ENCODE data around the gene HEXIM2. TPM values are rescaled to one million over a fixed set of nuclear protein-coding genes. Genes with fewer than 3 reads are reported as not detected.

Gene HEXIM2
- total RNA-seq, 1 experiment from 2014 or later = 12.5 TPM

DNA sequence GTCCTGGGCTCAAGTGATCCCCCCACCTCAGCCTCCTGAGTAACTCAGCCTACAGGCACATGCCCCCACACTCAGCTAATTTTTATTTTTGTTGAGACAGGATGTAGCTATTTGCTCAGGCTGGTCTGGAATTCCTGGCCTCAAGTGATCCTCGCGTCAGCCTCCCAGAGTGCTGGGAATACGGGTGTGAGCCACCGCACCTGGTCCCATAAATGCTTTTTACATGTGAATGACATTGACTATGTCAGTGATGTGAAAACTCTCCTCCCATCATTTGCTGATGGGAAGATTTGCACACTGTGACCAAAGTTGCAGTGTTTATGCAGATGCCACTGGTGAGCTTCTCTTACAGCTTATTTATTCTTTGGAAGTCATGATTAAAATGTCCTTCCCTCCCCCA is 44.3 kb upstream of the HEXIM2 start:
- H3K27ac Mint-ChIP-seq = no peak overlapping the region; a peak in 1 of 7 replicates
- H3K9ac ChIP-seq (ENCODE audit: extremely low read depth, insufficient read length, low read length) = no peak overlapping the region

More for the DNA sequence above, 44.3 kb upstream of the HEXIM2 start:
- no peak for TF ChIP-seq CTCF (conservative IDR thresholded peaks at IDR 0.05)
- H3K23ac ChIP-seq (ENCODE audit: insufficient read length, low read depth, low read length) = no peak overlapping the region
- H3K4me1 ChIP-seq (ENCODE audit: insufficient read depth, low read length) = no peaks in the 10 kb centered on the region
- H3K27ac ChIP-seq (ENCODE audit: insufficient read length, low read depth, low read length) = no peak overlapping the region
- no peak overlapping the region for H4K91ac ChIP-seq (ENCODE audit: insufficient read length, low read depth, low read length)
- no peak overlapping the region for H2BK15ac ChIP-seq (ENCODE audit: low read depth, low read length)
- H4K8ac ChIP-seq (replicated peaks; ENCODE audit: insufficient read length, low read depth, low read length) = no peak overlapping the region
- H3K4me1 Mint-ChIP-seq = peaks cover 8 to 31% of the 10 kb centered on the region in 2 experiments
- DNase-seq = no peak
- no peak overlapping the region for H2BK5ac ChIP-seq (ENCODE audit: insufficient read length, low read length)
- peaks cover 0 to 4% (median 0%) of the 10 kb centered on the region in 3 experiments; a peak in 4 of 7 replicates for H3K36me3 Mint-ChIP-seq (ENCODE audit: insufficient read depth in 1 of 3, low read depth in 3 of 3)
- WGBS (ENCODE audit: extremely low coverage, insufficient read length, low lambda C conversion rate) = no CpG with 5 or more reads among the region's 4 CpGs
- no peak overlapping the region for H2BK20ac ChIP-seq (ENCODE audit: low read depth, low read length, poor library complexity, severe bottlenecking)
- no peak overlapping the region for H2AFZ ChIP-seq (ENCODE audit: low read length)
- no peak overlapping the region for H3T11ph ChIP-seq (ENCODE audit: low read length)
- H3K9me3 ChIP-seq (ENCODE audit: control insufficient read depth, low read depth, low read length) = no peaks in the 10 kb centered on the region
- H2BK120ac ChIP-seq (ENCODE audit: low read depth, low read length, poor library complexity, severe bottlenecking) = no peak overlapping the region
- no peak overlapping the region for H3K4me2 ChIP-seq (ENCODE audit: insufficient read depth, insufficient read length, low read length)
- no peaks in the 10 kb centered on the region for H3K27me3 ChIP-seq (ENCODE audit: insufficient read depth, low read length)
- no peak overlapping the region for H3K4ac ChIP-seq (ENCODE audit: low read depth, low read length)
- 0 out of 5 replicates have a peak overlapping the region, but pooled peaks of 1 of the 2 experiments have one; percentile 12 for H3K4me3 Mint-ChIP-seq
- H4K20me1 ChIP-seq (ENCODE audit: control insufficient read depth, insufficient read depth, insufficient read length) = no peaks in the 10 kb centered on the region
- H3K27me3 Mint-ChIP-seq (ENCODE audit: low read depth) = no peaks in the 10 kb centered on the region
- no peak overlapping the region for H2BK12ac ChIP-seq (ENCODE audit: insufficient read length, low read depth, low read length)
- H3K79me1 ChIP-seq (ENCODE audit: insufficient read depth, low read depth, low read length, poor library complexity, severe bottlenecking) = no peaks in the 10 kb centered on the region
- no peak overlapping the region for H3K18ac ChIP-seq (ENCODE audit: insufficient read length, low read depth, low read length)
- H3K23me2 ChIP-seq (ENCODE audit: insufficient read length, low read depth, low read length, poor library complexity, severe bottlenecking) = no peaks in the 10 kb centered on the region
- no peaks in the 10 kb centered on the region for H3K9me3 Mint-ChIP-seq
- no peaks in the 10 kb centered on the region for H3K79me2 ChIP-seq (ENCODE audit: insufficient read depth, low read length)
- no peak overlapping the region for H4K5ac ChIP-seq (ENCODE audit: insufficient read length, low read depth, low read length)
- no peak overlapping the region for H3K56ac ChIP-seq (ENCODE audit: insufficient read length, low read depth, low read length)
- no peak overlapping the region for H3K14ac ChIP-seq (ENCODE audit: insufficient read depth, low read length)
- H2AK5ac ChIP-seq (ENCODE audit: insufficient read length, low read length) = no peak overlapping the region
